H9 (cell line): Measurements from ENCODE around the gene CEP192. TPM values are rescaled to one million over a fixed set of nuclear protein-coding genes. Genes with fewer than 3 reads are reported as not detected.

Experiments
- DNase-seq: peaks from one replicate; pipeline ENCODE4 v3.0.0-alpha.2; 2017
- H2AFZ ChIP-seq: one replicate; pipeline ENCODE4 v1.6.1; 2013; ENCODE audit warnings: mild to moderate bottlenecking, low read length, control low read depth, moderate library complexity
- H2AK5ac ChIP-seq: 2 replicates; pipeline ENCODE4 v1.6.1; 2013; ENCODE audit warnings: low read length, control low read depth, mixed read lengths; ENCODE audit not compliant: insufficient read length
- H2BK120ac ChIP-seq: one replicate; pipeline ENCODE4 v1.6.1; 2013; ENCODE audit warnings: low read depth, mild to moderate bottlenecking, low read length, control low read depth, inconsistent platforms; ENCODE audit not compliant: poor library complexity, severe bottlenecking
- H2BK12ac ChIP-seq: 2 replicates; pipeline ENCODE4 v1.6.1; 2013; ENCODE audit warnings: low read length, control low read depth, mixed read lengths, low read depth; ENCODE audit not compliant: insufficient read length
- H2BK15ac ChIP-seq: 2 replicates; pipeline ENCODE4 v1.6.1; 2013; ENCODE audit warnings: low read depth, low read length, control low read depth
- H2BK20ac ChIP-seq: one replicate; pipeline ENCODE4 v1.6.1; 2013; ENCODE audit warnings: low read depth, mild to moderate bottlenecking, low read length, control low read depth, inconsistent platforms; ENCODE audit not compliant: poor library complexity, severe bottlenecking
- H2BK5ac ChIP-seq: 2 replicates; pipeline ENCODE4 v1.6.1; 2013; ENCODE audit warnings: low read length, control low read depth, mixed read lengths; ENCODE audit not compliant: insufficient read length
- H3K14ac ChIP-seq: 2 replicates; pipeline ENCODE4 v1.6.1; 2013; ENCODE audit warnings: low read length, control low read depth; ENCODE audit not compliant: insufficient read depth
- H3K18ac ChIP-seq: 2 replicates; pipeline ENCODE4 v1.6.1; 2013; ENCODE audit warnings: low read depth, mild to moderate bottlenecking, mixed read lengths, low read length, control low read depth; ENCODE audit not compliant: insufficient read length
- H3K23ac ChIP-seq: 2 replicates; pipeline ENCODE4 v1.6.1; 2013; ENCODE audit warnings: low read length, control low read depth, mixed read lengths, low read depth; ENCODE audit not compliant: insufficient read length
- H3K23me2 ChIP-seq: 2 replicates; pipeline ENCODE4 v1.6.1; 2013; ENCODE audit warnings: low read depth, mild to moderate bottlenecking, mixed read lengths, low read length, control low read depth; ENCODE audit not compliant: insufficient read length, poor library complexity, severe bottlenecking
- H3K27ac ChIP-seq: 2 replicates; pipeline ENCODE4 v1.5.1; 2013; ENCODE audit warnings: low read length, control low read depth, mixed read lengths, low read depth; ENCODE audit not compliant: insufficient read length
- H3K27me3 ChIP-seq: 2 replicates; pipeline ENCODE4 v1.6.1; 2013; ENCODE audit warnings: low read length, control low read depth, inconsistent platforms; ENCODE audit not compliant: insufficient read depth
- H3K4ac ChIP-seq: 2 replicates; pipeline ENCODE4 v1.6.1; 2013; ENCODE audit warnings: low read depth, mild to moderate bottlenecking, control low read depth, inconsistent platforms, low read length, moderate library complexity
- H3K4me1 ChIP-seq: 2 replicates; pipeline ENCODE4 v1.6.1; 2013; ENCODE audit warnings: low read length, control low read depth, inconsistent platforms; ENCODE audit not compliant: insufficient read depth
- H3K4me2 ChIP-seq: 2 replicates; pipeline ENCODE4 v1.6.1; 2013; ENCODE audit warnings: low read length, control low read depth, mixed read lengths; ENCODE audit not compliant: insufficient read length, insufficient read depth
- H3K56ac ChIP-seq: 2 replicates; pipeline ENCODE4 v1.6.1; 2013; ENCODE audit warnings: low read depth, mild to moderate bottlenecking, mixed read lengths, low read length, control low read depth; ENCODE audit not compliant: insufficient read length
- H3K79me1 ChIP-seq: 2 replicates; pipeline ENCODE4 v1.6.1; 2013; ENCODE audit warnings: low read depth, mild to moderate bottlenecking, moderate library complexity, low read length, control low read depth, inconsistent platforms; ENCODE audit not compliant: insufficient read depth, poor library complexity, severe bottlenecking
- H3K79me2 ChIP-seq: 2 replicates; pipeline ENCODE4 v1.6.1; 2013; ENCODE audit warnings: low read length, control low read depth, inconsistent platforms; ENCODE audit not compliant: insufficient read depth
- H3K9ac ChIP-seq: 2 replicates; pipeline ENCODE4 v1.6.1; 2013; ENCODE audit warnings: low read length, control low read depth, mixed read lengths; ENCODE audit not compliant: insufficient read length; ENCODE audit errors: extremely low read depth
- H3K9me3 ChIP-seq: one replicate; pipeline ENCODE4 v1.6.1; 2013; ENCODE audit warnings: low read depth, low read length, inconsistent platforms; ENCODE audit not compliant: control insufficient read depth
- H3T11ph ChIP-seq: one replicate; pipeline ENCODE4 v1.6.1; 2013; ENCODE audit warnings: mild to moderate bottlenecking, low read length, control low read depth, inconsistent platforms
- H4K20me1 ChIP-seq: one replicate; pipeline ENCODE4 v1.6.1; 2013; ENCODE audit not compliant: control insufficient read depth, insufficient read length, insufficient read depth
- H4K5ac ChIP-seq: 2 replicates; pipeline ENCODE4 v1.6.1; 2013; ENCODE audit warnings: low read depth, mild to moderate bottlenecking, mixed read lengths, low read length, control low read depth; ENCODE audit not compliant: insufficient read length
- H4K8ac ChIP-seq: replicated peaks from 2 replicates; pipeline ENCODE4 v1.6.1; 2013; ENCODE audit warnings: low read length, control low read depth, mixed read lengths, low read depth; ENCODE audit not compliant: insufficient read length
- H4K91ac ChIP-seq: 2 replicates; pipeline ENCODE4 v1.6.1; 2013; ENCODE audit warnings: low read depth, mild to moderate bottlenecking, moderate library complexity, mixed read lengths, low read length, control low read depth; ENCODE audit not compliant: insufficient read length
- H3K27ac Mint-ChIP-seq, 3 experiments: 2 replicates in 2 of 3; 3 replicates in 1 of 3; pipeline ENCODE4 v1.8.0; 2020 to 2021; ENCODE audit warnings: mixed read lengths in 3 of 3, mild to moderate bottlenecking in 1 of 3, moderate library complexity in 1 of 3
- H3K27me3 Mint-ChIP-seq: 2 replicates; pipeline ENCODE4 v1.8.0; 2021; ENCODE audit warnings: low read depth, mild to moderate bottlenecking, moderate library complexity, mixed read lengths
- H3K36me3 Mint-ChIP-seq, 3 experiments: 2 replicates in 2 of 3; 3 replicates in 1 of 3; pipeline ENCODE4 v1.8.0; 2020 to 2021; ENCODE audit warnings: low read depth in 3 of 3, mixed read lengths in 3 of 3; ENCODE audit not compliant: insufficient read depth in 1 of 3
- H3K4me1 Mint-ChIP-seq, 2 experiments: 2 replicates each; pipeline ENCODE4 v1.8.0; 2020; ENCODE audit warnings: mixed read lengths in 2 of 2
- H3K4me3 Mint-ChIP-seq, 2 experiments: 2 replicates in 1 of 2; 3 replicates in 1 of 2; pipeline ENCODE4 v1.8.0; 2020 to 2021; ENCODE audit warnings: mild to moderate bottlenecking in 2 of 2, mixed read lengths in 2 of 2, moderate library complexity in 1 of 2
- H3K9me3 Mint-ChIP-seq, 2 experiments: 2 replicates in 1 of 2; 3 replicates in 1 of 2; pipeline ENCODE4 v1.8.0; 2020; ENCODE audit warnings: mild to moderate bottlenecking in 2 of 2, mixed read lengths in 2 of 2, moderate library complexity in 1 of 2
- WGBS: extraction: QIAGEN DNeasy Blood & Tissue Kit; methylation state at CpG from one replicate; pipeline ENCODE4 v1.1.7; 2013; ENCODE audit warnings: missing lambda C conversion rate, low lambda C conversion rate, mixed read lengths; ENCODE audit not compliant: insufficient read length; ENCODE audit errors: extremely low coverage; 5-methylcytosine and 5-hydroxymethylcytosine counted together
- total RNA-seq: library from RNA; stranded (reverse); gene quantifications from 2 replicates; pipeline ENCODE4 v1.2.1, GENCODE V29; 2021
- TF ChIP-seq, protein P1 (sequence below): fragments of 200-600 bp; sonication (generic); conservative IDR thresholded peaks from 3 replicates; pipeline ENCODE4 v1.8.0; 2021; ENCODE audit warnings: antibody characterized with exemption, mild to moderate bottlenecking

The CEP192 gene
- total RNA-seq, 1 experiment from 2014 or later = 23.5 TPM

DNA sequence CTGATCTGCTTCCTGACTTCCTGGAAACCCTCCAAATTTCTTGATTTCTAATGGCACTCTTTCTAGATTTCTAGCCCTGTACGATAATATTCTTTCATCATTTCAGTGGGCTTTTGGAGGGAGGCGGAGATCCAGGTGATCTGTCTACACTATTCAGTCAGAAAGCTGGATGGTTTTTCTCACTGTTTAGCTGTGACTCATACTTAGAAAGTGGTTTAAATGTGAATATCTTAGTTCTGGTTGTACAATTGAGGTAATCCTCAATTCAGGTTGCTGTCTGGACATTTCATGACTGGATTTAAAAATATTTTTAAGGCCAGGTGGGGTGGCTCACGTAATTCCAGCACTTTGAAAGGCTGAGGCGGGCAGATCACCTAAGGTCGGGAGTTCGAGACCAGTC, 22.5 kb upstream of the CEP192 start:
- no peaks in the 10 kb centered on the region for H3K27me3 Mint-ChIP-seq
- no CpG with 5 or more reads among the region's 6 CpGs for whole genome bisulfite sequencing
- no peak overlapping the region for H2AFZ ChIP-seq
- H2BK20ac ChIP-seq = no peak overlapping the region
- H4K5ac ChIP-seq = no peak overlapping the region
- H3K9ac ChIP-seq = no peak overlapping the region
- peak overlapping the region in 2 of 3 experiments; percentile 23 to 40; a peak in 2 of 7 replicates for H3K27ac Mint-ChIP-seq
- no peak overlapping the region for H2AK5ac ChIP-seq
- H4K8ac ChIP-seq = no peak overlapping the region
- peaks cover 0 to 2% of the 10 kb centered on the region in 2 experiments; a peak in 1 of 4 replicates for H3K4me1 Mint-ChIP-seq
- no peak for DNase-seq
- H3K9me3 Mint-ChIP-seq = no peaks in the 10 kb centered on the region
- H3K4me1 ChIP-seq = no peaks in the 10 kb centered on the region
- H2BK5ac ChIP-seq = no peak overlapping the region
- no peak overlapping the region for H3K4ac ChIP-seq
- no peaks in the 10 kb centered on the region for H4K20me1 ChIP-seq
- H3K36me3 Mint-ChIP-seq = peaks cover 47 to 83% (median 68%) of the 10 kb centered on the region in 3 experiments
- no peaks in the 10 kb centered on the region for H3K9me3 ChIP-seq
- TF ChIP-seq, protein P1, sequence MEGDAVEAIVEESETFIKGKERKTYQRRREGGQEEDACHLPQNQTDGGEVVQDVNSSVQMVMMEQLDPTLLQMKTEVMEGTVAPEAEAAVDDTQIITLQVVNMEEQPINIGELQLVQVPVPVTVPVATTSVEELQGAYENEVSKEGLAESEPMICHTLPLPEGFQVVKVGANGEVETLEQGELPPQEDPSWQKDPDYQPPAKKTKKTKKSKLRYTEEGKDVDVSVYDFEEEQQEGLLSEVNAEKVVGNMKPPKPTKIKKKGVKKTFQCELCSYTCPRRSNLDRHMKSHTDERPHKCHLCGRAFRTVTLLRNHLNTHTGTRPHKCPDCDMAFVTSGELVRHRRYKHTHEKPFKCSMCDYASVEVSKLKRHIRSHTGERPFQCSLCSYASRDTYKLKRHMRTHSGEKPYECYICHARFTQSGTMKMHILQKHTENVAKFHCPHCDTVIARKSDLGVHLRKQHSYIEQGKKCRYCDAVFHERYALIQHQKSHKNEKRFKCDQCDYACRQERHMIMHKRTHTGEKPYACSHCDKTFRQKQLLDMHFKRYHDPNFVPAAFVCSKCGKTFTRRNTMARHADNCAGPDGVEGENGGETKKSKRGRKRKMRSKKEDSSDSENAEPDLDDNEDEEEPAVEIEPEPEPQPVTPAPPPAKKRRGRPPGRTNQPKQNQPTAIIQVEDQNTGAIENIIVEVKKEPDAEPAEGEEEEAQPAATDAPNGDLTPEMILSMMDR = no peak
- no peaks in the 10 kb centered on the region for H3K23me2 ChIP-seq
- H3T11ph ChIP-seq = no peak overlapping the region
- H3K23ac ChIP-seq = no peak overlapping the region
- no peak overlapping the region for H2BK12ac ChIP-seq
- no peak overlapping the region for H3K4me2 ChIP-seq
- H3K79me1 ChIP-seq = no peaks in the 10 kb centered on the region
- H3K27ac ChIP-seq = no peak overlapping the region
- H3K79me2 ChIP-seq = no peaks in the 10 kb centered on the region
- H2BK15ac ChIP-seq = no peak overlapping the region
- H3K18ac ChIP-seq = no peak overlapping the region
- H3K56ac ChIP-seq = no peak overlapping the region
- H3K27me3 ChIP-seq = no peaks in the 10 kb centered on the region
- H2BK120ac ChIP-seq = no peak overlapping the region
- no peak overlapping the region for H4K91ac ChIP-seq
- no peak overlapping the region for H3K14ac ChIP-seq
- H3K4me3 Mint-ChIP-seq = no peak overlapping the region
